HG02970 (cell line): Measurements from ENCODE around the gene C1QTNF12.

Experiments used
- ATAC-seq: cut with Tn5 transposase; IDR thresholded peaks from one replicate; pipeline ENCODE4 v1.9.1; 2021; ENCODE audit warnings: mild to moderate bottlenecking, moderate library complexity, moderate number of reproducible peaks; ENCODE audit not compliant: unreplicated experiment, low FRiP score

Gene C1QTNF12, protein sequence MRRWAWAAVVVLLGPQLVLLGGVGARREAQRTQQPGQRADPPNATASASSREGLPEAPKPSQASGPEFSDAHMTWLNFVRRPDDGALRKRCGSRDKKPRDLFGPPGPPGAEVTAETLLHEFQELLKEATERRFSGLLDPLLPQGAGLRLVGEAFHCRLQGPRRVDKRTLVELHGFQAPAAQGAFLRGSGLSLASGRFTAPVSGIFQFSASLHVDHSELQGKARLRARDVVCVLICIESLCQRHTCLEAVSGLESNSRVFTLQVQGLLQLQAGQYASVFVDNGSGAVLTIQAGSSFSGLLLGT

GRCh38 chr1:1246577-1247340 lies at the start of gene C1QTNF12:
Gene C1QTNF12, minus strand, starts transcription at chr1:1246722. Its CDS starts 32 bp downstream, at chr1:1246690.
- ATAC-seq = no peak

GRCh38 chr1:1295154-1295923 lies 48.8 kb upstream of the C1QTNF12 start:
- ATAC-seq = no peak

GRCh38 chr1:1294250-1294890 lies 47.8 kb upstream of the C1QTNF12 start:
- no peak for ATAC-seq

GRCh38 chr1:1293263-1294249 lies 47.0 kb upstream of the C1QTNF12 start:
- ATAC-seq = no peak

- ATAC-seq = no peak
Observed at GRCh38 chr1:1292851-1293250, 46.3 kb upstream of the C1QTNF12 start.

DNA sequence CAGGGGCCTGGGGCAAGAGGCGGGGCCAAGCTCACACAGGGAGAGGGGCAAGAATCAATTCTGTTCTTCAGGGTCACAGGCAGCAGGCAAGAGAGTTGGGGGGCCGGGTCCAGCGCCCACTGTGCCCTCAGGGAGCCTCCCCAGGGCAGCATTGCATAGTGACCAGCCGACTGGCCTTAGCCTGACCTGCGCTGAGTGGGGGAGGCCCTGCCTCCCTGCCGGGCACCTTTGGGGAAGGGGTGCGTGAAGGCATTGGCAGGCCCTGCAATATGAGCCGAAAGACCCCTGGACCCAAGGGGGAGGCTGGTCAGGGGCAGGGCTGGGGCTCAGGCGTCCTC lies 45.9 kb upstream of the C1QTNF12 start:
- ATAC-seq = no peak

DNA sequence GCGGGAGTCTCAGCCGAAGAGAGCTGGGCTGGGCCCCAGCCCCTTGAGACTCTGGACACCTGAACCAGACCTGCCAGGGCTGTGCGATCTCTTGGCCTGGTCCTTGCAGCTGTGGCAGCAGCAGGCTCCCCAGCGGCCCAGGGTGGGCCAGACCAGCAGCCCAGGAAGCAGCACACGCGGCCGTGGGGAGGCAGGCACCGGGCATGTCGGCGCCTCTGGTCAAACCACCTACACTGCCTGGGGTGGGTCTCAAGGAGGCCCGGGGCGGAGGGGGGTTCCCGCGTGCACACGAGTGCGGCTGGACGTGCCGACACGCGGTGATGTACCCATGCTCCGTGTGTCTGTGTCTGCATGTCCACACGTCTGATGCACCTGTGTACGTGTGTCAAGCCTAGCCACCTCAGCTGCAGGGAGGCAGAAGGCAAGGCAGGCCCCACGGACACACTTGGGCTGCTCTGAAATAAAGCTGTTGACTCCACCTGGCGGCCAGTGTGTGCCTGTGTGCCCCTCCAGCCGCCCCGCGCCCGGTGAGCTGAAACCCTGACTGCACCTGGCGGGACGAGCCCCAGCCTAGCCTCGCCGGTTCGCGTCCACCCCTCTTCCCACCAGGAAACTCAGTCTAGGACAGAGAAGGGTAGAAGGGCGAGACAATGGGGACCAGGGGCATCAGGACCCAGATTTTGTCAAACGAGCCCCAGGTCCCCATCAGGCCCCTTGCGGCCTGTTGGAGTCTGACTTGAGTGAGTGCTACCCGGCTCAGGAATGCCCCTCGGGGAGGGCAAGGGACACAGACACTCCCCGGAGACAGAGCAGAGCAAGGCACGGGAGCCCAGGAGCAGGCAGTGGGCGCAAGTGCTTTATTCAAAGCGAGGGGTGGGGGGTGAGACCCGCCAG lies 45.3 kb upstream of the C1QTNF12 start:
- no peak for ATAC-seq

DNA sequence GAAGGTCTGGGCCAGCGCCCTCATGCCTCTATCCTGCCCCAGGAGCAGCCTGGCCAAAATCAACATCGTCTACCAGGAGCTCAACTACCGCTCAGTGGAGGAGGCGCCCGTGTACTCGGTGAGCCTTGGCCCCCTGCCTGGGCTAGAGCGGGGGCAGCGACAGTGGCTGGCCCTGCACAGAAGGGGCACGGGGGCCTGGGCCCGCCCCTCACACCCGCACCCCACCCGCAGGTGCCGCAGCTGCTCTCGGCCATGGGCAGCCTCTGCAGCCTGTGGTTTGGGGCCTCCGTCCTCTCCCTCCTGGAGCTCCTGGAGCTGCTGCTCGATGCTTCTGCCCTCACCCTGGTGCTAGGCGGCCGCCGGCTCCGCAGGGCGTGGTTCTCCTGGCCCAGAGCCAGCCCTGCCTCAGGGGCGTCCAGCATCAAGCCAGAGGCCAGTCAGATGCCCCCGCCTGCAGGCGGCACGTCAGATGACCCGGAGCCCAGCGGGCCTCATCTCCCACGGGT lies 44.6 kb upstream of the C1QTNF12 start:
- ATAC-seq = no peak

GRCh38 chr1:1290238-1290731 lies 43.8 kb upstream of the C1QTNF12 start:
- ATAC-seq = no peak

DNA sequence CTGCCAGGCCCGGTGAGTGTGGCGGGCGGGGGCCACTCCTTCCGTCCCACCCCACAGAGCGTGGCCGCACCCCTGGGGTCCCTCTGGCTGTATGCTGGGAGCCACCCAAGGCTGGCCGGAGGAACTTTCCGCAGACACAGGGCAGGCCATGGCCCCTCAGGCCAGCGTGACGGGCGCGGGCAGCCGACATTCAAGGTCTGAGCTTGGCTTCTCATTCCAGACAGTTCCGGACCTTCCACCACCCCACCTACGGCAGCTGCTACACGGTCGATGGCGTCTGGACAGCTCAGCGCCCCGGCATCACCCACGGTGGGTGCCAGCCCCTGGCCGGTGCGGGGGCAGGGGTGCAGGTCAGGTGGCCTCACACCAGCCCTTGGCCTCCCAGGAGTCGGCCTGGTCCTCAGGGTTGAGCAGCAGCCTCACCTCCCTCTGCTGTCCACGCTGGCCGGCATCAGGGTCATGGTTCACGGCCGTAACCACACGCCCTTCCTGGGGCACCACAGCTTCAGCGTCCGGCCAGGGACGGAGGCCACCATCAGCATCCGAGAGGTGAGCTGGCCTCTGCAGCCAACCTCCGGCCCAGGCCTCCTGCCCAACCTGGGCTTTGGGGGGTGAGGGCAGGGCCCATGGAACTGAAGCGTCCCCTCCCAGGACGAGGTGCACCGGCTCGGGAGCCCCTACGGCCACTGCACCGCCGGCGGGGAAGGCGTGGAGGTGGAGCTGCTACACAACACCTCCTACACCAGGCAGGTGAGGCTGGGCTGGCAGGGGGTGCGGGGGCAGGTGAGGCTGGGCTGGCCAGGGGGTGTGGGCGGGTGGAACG lies 41.0 kb upstream of the C1QTNF12 start:
- no peak for ATAC-seq

GRCh38 chr1:1286313-1287261 lies 40.1 kb upstream of the C1QTNF12 start:
- no peak for ATAC-seq

DNA sequence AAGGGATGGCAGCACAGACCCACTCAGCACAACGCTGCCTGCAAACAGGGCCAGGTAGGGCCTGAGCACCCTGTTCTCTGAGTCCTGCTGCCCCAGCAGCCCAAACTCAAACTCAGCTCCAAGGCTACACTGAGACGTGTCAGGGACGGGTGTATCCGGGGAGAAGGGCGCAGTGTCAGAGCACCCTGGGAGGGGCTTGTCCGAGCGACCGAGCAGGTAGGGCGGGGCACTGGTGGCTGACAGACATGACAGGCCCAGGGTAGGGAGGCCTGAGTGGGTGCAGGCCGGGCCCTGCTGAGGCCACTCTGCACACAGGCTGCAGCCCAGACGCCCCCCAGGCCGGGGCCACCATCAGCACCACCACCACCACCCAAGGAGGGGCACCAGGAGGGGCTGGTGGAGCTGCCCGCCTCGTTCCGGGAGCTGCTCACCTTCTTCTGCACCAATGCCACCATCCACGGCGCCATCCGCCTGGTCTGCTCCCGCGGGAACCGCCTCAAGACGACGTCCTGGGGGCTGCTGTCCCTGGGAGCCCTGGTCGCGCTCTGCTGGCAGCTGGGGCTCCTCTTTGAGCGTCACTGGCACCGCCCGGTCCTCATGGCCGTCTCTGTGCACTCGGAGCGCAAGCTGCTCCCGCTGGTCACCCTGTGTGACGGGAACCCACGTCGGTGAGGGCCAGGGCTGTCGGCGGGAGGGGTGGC lies 39.2 kb upstream of the C1QTNF12 start:
- no peak for ATAC-seq

GRCh38 chr1:1285102-1285571 lies 38.6 kb upstream of the C1QTNF12 start:
- no peak for ATAC-seq

GRCh38 chr1:1284221-1285101 lies 37.9 kb upstream of the C1QTNF12 start:
- ATAC-seq = no peak

GRCh38 chr1:1283821-1284220 lies 37.3 kb upstream of the C1QTNF12 start:
- ATAC-seq = no peak
